Urothelium cell line (cell line): ENCODE results near the gene OR5L1.

Experiments used
- DNase-seq: peaks from one replicate; pipeline ENCODE4 v3.0.0; 2011; ENCODE audit warnings: low spot score, mixed read lengths
- FAIRE-seq: peaks from 2 replicates; lab custom pipeline; 2011; peaks lifted over from hg19 to GRCh38; lab: Jason Lieb, UNC

OR5L1 gene

DNA sequence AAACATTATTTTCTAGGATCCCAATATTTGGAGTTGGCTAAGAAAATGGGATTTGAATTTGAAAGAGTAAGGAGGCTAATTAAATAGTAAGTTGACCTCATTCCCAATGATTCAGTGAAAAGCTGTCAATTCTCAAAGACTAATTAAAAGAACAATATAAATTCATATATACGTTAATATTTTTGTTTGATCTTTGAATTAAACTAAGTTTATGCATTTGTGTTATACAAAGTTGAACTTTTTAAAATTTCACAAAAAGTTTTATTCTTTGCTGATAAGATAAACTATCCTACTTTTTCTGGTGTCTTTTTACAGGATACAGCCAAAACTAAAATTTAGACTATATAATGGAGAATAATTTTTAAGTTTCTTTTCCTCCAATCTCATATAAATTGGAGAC, at the start of gene OR5L1:
Gene OR5L1 (plus strand): TSS at position 301 of the 400 bp plus-strand sequence. CDS start 100 bp downstream, outside the sequence.
- DNase-seq: no peak
- no peak for FAIRE-seq

DNA sequence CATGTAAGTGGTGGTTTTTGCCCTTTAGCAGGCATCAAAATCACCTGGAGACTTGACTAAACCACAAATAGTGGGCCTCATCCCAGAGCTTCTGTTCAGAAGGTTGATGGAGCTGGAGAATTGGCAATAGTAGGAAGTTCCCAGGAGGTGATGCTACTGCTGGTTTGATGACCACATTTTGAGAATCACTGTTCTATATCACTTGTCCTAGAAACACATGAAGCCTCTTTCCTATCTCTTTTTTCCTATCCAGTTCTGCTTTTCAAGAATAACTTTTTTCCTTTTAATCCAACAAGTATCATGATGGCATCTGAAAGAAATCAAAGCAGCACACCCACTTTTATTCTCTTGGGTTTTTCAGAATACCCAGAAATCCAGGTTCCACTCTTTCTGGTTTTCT, 38.0 kb upstream of the OR5L1 start, which contains the start of gene OR5D13:
Gene OR5D13 (plus strand): TSS at position 301 of the 400 bp plus-strand sequence. CDS start 0 bp downstream, at position 301.
- DNase-seq (no peak), FAIRE-seq (no peak)

DNA sequence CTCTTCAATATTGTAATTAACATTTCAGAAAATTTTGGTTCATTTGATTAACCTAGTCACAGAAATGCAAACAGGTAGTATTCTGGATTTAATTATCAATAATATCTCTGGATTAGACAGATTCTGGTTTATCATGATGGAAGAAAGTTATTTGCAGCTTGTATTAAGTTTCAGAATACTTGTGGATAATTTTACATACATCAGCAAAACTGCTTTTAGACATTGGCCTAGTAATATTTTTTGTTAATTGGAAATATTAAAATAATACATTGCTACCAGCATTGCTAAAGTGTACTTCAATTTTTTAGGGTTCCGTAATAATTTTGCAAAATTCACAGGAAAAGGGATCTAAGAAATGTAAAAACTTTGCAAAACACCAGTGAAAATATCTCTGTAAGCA, 19.6 kb upstream of the OR5L1 start:
- no peak for FAIRE-seq
- no peak for DNase-seq

DNA sequence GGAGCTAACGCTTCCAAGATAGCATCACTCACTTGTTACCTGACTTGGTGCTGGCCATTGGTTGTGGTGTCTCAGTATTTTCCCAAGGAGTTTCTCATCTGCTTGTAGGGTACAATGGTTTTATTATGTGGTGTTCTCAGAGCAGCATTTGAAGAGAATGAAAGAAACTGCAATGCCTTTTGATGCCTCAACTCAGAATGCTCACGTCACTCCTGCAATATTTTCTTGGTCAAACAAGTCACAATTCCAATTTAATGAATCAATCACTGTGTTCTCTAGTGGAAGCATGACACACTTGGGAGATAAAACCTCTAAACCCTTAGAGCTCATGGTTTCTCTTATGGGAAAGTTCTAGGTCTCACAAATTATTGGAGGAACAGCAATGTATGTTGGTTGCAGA, 17.8 kb upstream of the OR5L1 start:
- DNase-seq (no peak), FAIRE-seq (no peak)

DNA sequence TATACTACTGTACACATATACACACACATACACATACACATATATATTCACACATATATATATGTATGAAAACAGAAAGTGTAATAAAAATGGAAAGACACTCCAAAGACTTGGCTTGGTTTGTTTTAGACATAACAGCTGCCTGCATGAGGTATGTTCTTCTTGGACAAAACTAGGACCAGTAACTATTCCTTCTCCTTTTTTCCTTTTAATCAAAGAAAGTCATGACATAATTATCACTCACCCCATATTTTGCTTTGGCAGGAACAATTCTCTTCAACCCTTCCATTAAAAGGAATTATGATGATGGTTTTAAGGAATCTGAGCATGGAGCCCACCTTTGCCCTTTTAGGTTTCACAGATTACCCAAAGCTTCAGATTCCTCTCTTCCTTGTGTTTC, 15.9 kb upstream of the OR5L1 start, which contains the start of gene OR5D14:
Gene OR5D14 (plus strand): TSS at position 301 of the 400 bp plus-strand sequence. CDS start 0 bp downstream, at position 301.
- FAIRE-seq (no peak), DNase-seq (no peak)

DNA sequence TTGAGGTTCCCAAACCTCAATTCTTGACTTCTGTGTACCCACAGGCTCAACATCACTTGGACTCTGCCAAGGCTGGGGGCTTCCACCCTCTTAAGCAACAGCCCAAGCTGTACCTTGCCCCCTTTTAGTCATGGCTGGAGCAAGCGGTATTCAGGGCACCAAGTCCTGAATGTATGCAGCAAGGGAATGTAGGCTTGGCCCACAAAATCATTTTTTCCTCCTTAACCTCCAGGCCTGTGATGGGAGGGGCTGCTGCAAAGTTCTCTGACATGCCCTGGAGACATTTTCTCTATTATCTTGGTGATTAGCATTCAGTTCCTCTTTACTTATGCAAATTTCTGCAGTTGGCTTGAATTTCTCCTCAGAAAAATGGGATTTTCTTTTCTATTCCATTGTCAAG, 4.9 kb upstream of the OR5L1 start:
- DNase-seq (no peak), FAIRE-seq (no peak)

DNA sequence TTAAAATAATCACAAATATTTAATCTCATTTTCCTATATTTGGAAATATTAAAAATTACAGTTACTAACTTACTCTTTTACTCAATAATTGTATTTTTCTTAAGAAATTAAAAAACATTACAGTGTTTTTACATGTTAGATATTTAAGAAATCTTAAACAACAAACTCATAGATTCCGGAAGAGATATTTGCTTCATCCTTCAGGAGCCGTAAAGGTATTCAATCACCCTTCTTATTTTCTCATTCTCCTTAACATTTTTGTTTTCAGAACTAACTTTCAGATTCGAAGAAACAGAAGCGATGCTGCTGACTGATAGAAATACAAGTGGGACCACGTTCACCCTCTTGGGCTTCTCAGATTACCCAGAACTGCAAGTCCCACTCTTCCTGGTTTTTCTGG, 8.2 kb downstream of the OR5L1 start, which contains the start of gene OR5D18:
Gene OR5D18 (plus strand): TSS at position 301 of the 400 bp plus-strand sequence. CDS start 0 bp downstream, at position 301.
- no peak for DNase-seq
- no peak for FAIRE-seq

DNA sequence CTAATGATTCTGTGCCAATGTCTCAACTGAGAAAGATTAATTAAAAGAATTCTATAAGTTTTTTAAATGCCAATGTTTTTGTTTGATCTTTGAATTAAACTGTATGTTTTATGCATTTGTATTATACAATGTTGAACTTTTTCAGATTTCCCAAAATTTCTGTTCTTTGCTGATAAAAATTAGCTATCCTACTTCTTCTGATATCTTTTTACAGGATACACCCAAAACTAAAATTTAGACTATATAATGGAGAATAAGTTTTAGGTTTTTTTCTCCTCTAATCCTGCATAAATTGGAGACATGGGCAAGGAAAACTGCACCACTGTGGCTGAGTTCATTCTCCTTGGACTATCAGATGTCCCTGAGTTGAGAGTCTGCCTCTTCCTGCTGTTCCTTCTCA, 15.8 kb downstream of the OR5L1 start, which contains the start of gene OR5L2:
Gene OR5L2 (plus strand): TSS at position 301 of the 400 bp plus-strand sequence. CDS start 0 bp downstream, at position 301.
- no peak for FAIRE-seq
- DNase-seq: no peak

DNA sequence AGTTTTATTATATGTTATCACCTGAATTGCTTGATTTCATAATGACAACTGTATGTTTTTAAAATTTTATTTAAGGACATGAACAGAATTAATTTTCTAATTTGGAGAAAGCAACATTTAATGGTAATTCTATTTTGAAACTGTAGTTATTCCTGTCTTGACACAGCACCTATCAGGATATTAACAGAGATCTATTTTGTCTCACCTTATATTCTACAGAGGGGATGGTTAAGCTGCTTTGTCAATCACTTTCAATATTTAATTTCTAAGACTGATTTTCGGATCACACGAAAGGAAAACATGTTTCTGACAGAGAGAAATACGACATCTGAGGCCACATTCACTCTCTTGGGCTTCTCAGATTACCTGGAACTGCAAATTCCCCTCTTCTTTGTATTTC, 27.3 kb downstream of the OR5L1 start, which contains the start of gene OR5D16:
Gene OR5D16 (plus strand): TSS at position 301 of the 400 bp plus-strand sequence. CDS start 0 bp downstream, at position 301.
- DNase-seq: no peak
- FAIRE-seq: no peak

DNA sequence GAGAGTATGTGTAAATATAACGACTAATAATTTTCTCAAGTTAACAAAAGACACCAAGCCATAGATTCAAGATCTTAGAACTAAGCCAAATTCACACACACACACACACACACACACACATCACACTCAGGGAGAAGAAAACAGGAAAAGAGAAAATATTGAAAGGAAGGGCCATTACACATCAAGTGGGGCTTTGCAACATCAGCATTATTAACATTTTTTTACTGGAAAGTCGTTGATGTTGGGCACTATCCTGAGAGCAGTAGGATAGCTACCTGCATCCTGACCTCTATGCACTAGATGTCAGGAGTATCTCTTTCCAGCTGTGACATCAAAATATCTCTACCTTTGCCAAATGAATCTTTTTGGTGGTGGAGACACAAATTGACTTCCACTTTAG, 36.3 kb downstream of the OR5L1 start:
- DNase-seq (no peak), FAIRE-seq (no peak)

DNA sequence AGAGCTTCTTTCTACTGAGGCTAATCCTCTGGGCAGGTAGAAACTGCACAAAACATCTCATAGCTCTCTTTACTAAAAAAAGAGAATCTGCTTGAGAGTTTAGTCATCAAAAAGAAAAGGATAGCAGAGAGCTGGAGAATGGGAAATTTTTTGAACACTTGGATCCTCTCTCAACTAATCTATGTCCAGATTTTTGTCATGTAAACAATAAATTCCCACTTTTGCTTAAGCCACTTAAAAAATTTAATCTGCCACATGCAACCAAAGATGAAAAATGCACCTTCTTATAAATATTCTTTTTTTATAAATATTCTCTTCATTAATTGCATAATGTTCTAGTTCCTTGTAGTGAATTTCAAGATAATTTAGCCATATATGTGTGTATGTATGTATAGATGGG, 37.9 kb downstream of the OR5L1 start:
- FAIRE-seq: no peak
- no peak for DNase-seq

DNA sequence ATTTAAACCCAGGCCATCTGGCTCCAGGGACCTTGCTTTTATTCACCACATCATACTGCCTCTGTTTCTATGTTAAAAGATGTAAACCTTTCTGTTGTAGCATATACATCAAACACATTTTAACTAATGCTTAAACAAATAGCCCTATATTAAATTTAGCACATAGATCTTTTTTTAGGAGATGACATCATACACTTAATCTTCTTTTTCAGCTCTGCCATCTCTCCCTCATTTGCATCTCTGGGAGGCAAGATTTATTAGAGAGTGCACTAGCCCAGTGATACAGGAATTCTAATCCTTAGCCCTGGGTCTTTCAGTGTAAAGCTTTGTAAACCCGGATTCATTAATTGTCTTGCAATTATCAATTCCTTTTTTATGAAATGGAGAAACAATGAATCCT, 41.0 kb downstream of the OR5L1 start:
- DNase-seq (no peak), FAIRE-seq (no peak)

DNA sequence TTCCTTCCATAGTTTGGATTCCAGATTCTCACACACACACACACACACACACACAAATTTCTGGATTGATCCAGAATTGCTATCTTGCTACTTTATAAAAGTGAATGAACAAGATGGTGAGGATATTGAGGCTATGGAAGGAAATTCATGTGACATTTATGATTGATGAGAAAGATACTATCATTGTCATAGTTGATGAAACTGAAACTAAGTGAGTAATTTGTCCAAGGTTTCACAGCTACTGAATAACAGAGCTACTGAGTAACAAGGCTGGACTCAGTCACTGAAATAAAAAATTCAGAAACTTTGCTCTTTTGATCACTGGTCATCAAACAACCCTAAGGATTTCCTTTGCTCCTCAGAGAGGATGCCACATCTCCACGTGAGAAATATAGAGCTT, 43.5 kb downstream of the OR5L1 start:
- DNase-seq (no peak), FAIRE-seq (no peak)
